Pancreas (tissue), 10 donors: ENCODE data around the gene CCDC88C. TPM values are rescaled to one million over a fixed set of nuclear protein-coding genes. Genes with fewer than 3 reads are reported as not detected.

Source experiments
- ATAC-seq, 4 donors: fragments of 200-7000 bp; cut with Tn5 transposase; one replicate each; pipeline versions ENCODE4 v1.8.0 to v1.9.1; 2020; ENCODE audit warnings: mild to moderate bottlenecking in 4 of 4, moderate library complexity in 4 of 4
- DNase-seq, 6 donors: peaks; one replicate each; pipeline ENCODE4 v3.0.0-alpha.2; 2020
- FAIRE-seq: peaks from 2 replicates; lab custom pipeline; 2012; peaks lifted over from hg19 to GRCh38; lab: Jason Lieb, UNC
- H3K27ac ChIP-seq, 4 donors: fragments of 200-600 bp; sonication (generic); 1 replicate in 3 of 4; 2 replicates in 1 of 4; pipeline versions ENCODE4 v1.5.0 to v1.8.0; 2020
- H3K27me3 ChIP-seq, 4 donors: fragments of 200-600 bp; one replicate each; pipeline ENCODE4 v1.8.0; 2021
- H3K36me3 ChIP-seq, 3 donors: fragments of 200-600 bp; sonication (generic) in 1 of 3; one replicate each; pipeline versions ENCODE4 v1.5.0 to v1.8.0; 2020 to 2021
- H3K4me1 ChIP-seq, 3 donors: fragments of 200-600 bp; one replicate each; pipeline ENCODE4 v1.8.0; 2021
- H3K4me3 ChIP-seq, 4 donors: fragments of 200-600 bp; sonication (generic) in 2 of 4; one replicate each; pipeline versions ENCODE4 v1.5.0 to v1.8.0; 2020 to 2021
- H3K9me3 ChIP-seq, 4 donors: fragments of 200-600 bp; one replicate each; pipeline ENCODE4 v1.8.0; 2021
- WGBS, 2 donors: extraction: QIAGEN DNeasy Blood & Tissue Kit; methylation state at CpG; one replicate each; pipeline ENCODE4 v1.1.7; 2013; 5-methylcytosine and 5-hydroxymethylcytosine counted together
- intact Hi-C, 3 donors: fragments of 100-400 bp; cut with DNase I; formaldehyde crosslinking; loops; one replicate each; pipeline versions ENCODE4 v1.11.1 to v1.14.2; 2022
- polyA plus RNA-seq, 2 donors: library from polyadenylated mRNA; stranded (reverse); fragments of 200-250 nt; gene quantifications; one replicate each; pipeline ENCODE4 v1.2.3, GENCODE V29; 2013
- total RNA-seq, 6 donors: library from RNA; stranded (reverse); fragmentation: NEBNext Ultra II Directional in 4 of 6; extraction: Animal tissue kit (Norgen Biotek cat#: 25700) in 4 of 6; gene quantifications; one replicate each; pipeline versions ENCODE4 v1.2.1 to v1.2.4, GENCODE V29; 2021 to 2023
- TF ChIP-seq, protein P1 (sequence below), 4 donors: fragments of 200-600 bp; sonication (generic) in 3 of 4; IDR thresholded peaks; one replicate each; pipeline versions ENCODE4 v1.5.0 to v1.8.0; 2021; ENCODE audit warnings: antibody characterized with exemption in 4 of 4
- donor health status: healthy with polysubstance abuse.
- donor health status: DM: no; HTN: no; CAD: no; lungs with moderate emphysema.
- donor health status: DM: no; HTN: no; CAD: no.
- donor health status: control.
- donor health status: control.
- donor health status: Bipolar disorder and iron deficiency.
- donor health status: DM: yes; HTN: yes; CAD: no.
- donor health status: DM: no; HTN: no; CAD: no.
- donor health status: DM: no; HTN: no; CAD: no.
- donor health status: DM: yes; HTN: yes; CAD: no.

Gene CCDC88C
- total and polyA plus RNA-seq, 8 donors: 10.3 to 20.2 (median 14.6) TPM

DNA sequence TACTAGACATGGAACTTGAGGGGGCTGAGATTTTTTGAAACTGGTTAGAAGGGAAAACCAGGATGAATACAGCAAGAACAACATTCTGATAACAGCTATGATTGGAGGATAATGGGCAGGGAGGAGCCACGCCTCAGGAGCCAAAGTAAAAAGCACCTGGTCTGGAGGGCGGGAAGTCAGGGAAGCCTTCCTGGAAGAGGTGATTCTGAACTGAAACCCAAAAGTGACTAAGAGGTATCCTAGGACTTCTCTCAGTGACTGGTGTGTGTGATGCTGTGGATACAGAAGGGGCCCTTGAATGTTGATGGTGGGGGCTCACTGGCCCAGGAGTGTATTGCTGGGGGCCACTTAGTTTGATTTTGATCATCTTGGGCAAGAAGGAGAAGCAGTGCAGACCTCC, 154.3 kb downstream of the CCDC88C start:
- 83 to 87% methylated on average over 2 of the region's 2 CpGs for WGBS, 2 donors
- TF ChIP-seq, protein P1, sequence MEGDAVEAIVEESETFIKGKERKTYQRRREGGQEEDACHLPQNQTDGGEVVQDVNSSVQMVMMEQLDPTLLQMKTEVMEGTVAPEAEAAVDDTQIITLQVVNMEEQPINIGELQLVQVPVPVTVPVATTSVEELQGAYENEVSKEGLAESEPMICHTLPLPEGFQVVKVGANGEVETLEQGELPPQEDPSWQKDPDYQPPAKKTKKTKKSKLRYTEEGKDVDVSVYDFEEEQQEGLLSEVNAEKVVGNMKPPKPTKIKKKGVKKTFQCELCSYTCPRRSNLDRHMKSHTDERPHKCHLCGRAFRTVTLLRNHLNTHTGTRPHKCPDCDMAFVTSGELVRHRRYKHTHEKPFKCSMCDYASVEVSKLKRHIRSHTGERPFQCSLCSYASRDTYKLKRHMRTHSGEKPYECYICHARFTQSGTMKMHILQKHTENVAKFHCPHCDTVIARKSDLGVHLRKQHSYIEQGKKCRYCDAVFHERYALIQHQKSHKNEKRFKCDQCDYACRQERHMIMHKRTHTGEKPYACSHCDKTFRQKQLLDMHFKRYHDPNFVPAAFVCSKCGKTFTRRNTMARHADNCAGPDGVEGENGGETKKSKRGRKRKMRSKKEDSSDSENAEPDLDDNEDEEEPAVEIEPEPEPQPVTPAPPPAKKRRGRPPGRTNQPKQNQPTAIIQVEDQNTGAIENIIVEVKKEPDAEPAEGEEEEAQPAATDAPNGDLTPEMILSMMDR (IDR thresholded peaks at IDR 0.05): no peak
- no peaks in the 10 kb centered on the region for H3K4me1 ChIP-seq
- H3K36me3 ChIP-seq: no peaks in the 10 kb centered on the region
- H3K9me3 ChIP-seq: no peaks in the 10 kb centered on the region
- DNase-seq (peak in 1 of 6 donors; percentile 4), FAIRE-seq (no peak), ATAC-seq (no peak)
- no peaks in the 10 kb centered on the region for H3K27me3 ChIP-seq
- no peak overlapping the region for H3K4me3 ChIP-seq
- intact Hi-C loops: no loop called here
- H3K27ac ChIP-seq: no peak overlapping the region

DNA sequence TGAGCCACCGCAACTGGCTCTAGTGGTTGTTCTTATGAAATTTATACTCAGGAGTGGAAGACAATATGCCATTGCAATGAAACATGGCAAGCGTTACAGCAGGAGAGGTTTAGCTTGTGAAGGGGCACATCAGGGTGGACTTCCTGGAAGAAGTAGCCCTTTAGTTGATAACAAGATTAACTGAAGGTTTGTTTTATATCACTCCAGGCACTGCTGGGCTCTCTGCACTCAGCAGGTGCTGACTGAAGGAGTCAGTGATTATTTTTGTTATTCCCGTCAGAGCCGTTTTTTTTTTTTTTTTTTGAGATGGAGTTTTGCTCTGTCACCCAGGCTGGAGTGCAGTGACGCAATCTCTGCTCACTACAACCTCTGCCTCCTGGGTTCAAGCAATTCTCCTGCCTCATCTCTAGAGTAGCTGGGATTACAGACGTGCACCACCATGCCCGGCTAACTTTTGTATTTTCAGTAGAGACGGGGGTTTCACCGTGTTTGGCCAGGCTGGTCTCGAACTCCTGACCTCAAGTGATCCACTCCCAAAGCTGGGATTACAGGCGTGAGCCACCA, 155.6 kb downstream of the CCDC88C start:
- 82 to 93% methylated on average over 11 of the region's 11 CpGs for WGBS, 2 donors
- no peak overlapping the region for H3K27ac ChIP-seq
- H3K36me3 ChIP-seq: no peaks in the 10 kb centered on the region
- peak in 1 of 6 donors; percentile 9 for DNase-seq
- no peak overlapping the region for H3K4me3 ChIP-seq
- intact Hi-C loops: no loop called here
- no peak for FAIRE-seq
- TF ChIP-seq, protein P1 (IDR thresholded peaks at IDR 0.05): no peak
- no peak for ATAC-seq
- no peaks in the 10 kb centered on the region for H3K9me3 ChIP-seq
- no peaks in the 10 kb centered on the region for H3K4me1 ChIP-seq
- H3K27me3 ChIP-seq: no peaks in the 10 kb centered on the region

DNA sequence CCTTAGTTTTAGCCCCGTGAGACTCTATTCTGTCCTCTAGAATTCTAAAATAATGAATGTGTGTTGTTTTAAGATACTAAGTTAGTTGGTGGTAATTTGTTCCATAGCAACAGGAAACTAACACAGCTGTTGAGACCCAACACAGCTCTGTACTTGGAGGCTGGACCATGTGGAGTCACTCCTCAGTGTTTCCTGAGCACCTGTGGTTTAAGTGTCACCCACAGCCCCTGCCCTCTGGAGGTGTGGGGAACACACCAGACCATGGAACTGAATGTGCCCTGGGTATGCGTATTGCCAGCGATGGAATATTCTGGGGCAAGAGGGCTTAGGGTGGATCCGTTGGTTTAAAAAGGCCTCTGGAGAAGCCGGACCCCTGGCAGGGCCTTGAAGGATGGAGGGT, 156.5 kb downstream of the CCDC88C start:
- Histone ChIP-seq H3K27me3 (no peaks in the 10 kb centered on the region), H3K36me3 (no peaks in the 10 kb centered on the region), H3K27ac (no peak overlapping the region), H3K4me3 (no peak overlapping the region), H3K4me1 (no peaks in the 10 kb centered on the region), H3K9me3 (no peaks in the 10 kb centered on the region)
- no peak for FAIRE-seq
- ATAC-seq: no peak
- intact Hi-C loops: no loop called here
- 95 to 96% methylated on average over 5 of the region's 5 CpGs for WGBS, 2 donors
- TF ChIP-seq, protein P1 (IDR thresholded peaks at IDR 0.05): no peak
- DNase-seq: peak in 1 of 6 donors; percentile 6

DNA sequence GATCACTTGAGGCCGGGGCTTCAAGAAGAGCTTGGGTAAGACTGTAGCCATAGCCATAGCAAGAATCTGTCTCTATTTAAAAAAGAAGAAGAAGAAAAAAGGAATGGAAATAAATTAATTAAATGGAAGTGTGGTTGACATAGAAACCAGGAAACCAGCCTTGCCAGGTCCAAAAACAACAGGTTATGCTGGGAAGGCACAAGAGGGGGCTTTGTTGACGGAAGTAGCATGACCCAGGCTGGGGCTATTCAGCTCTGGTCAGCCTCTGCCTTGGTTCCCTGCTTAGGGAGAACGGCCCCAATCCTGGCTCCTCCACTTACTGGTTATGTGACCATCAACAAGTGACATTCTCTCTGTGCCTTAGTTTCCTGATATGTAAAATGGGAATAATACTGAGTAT, 158.7 kb downstream of the CCDC88C start:
- H3K4me1 ChIP-seq: no peaks in the 10 kb centered on the region
- H3K9me3 ChIP-seq: no peaks in the 10 kb centered on the region
- intact Hi-C loops: no loop called here
- no peaks in the 10 kb centered on the region for H3K36me3 ChIP-seq
- TF ChIP-seq, protein P1 (IDR thresholded peaks at IDR 0.05): no peak
- ATAC-seq (no peak), DNase-seq (peak in 1 of 6 donors; percentile 5), FAIRE-seq (no peak)
- H3K4me3 ChIP-seq: no peak overlapping the region
- no peaks in the 10 kb centered on the region for H3K27me3 ChIP-seq
- WGBS, 2 donors: 85 to 91% methylated on average over 3 of the region's 3 CpGs
- no peak overlapping the region for H3K27ac ChIP-seq

DNA sequence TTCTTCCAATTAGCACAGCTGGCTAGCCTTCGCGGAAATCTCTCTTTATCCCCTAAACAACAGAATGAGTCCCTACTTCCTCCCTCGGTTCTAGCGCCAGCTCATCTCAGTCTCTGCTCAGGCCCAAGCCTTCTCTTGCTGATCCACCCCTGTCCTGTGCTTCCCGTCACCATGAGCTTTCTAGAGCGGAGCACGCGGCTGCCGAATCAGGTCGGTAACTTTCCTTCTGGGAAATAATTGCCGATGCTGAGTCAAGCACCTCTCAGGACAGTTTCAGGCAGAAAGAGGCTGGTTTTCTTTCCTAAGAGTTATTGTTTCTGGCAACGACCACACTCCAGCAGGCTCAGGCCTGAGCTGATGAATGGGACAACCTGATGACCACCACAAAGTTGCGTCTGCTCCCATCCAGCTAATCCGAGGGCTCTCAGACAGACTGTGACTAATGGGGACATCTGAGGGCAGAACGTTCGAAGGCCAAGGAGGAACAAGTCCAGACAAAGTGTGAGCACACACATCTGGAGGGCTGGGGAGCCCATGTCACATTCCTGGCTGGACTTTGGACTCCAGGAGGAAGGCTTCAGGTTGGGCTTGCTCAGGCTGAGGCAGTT, 159.5 kb downstream of the CCDC88C start:
- Histone ChIP-seq H3K36me3 (no peaks in the 10 kb centered on the region), H3K27me3 (no peaks in the 10 kb centered on the region), H3K4me3 (no peak overlapping the region), H3K27ac (no peak overlapping the region), H3K4me1 (no peaks in the 10 kb centered on the region), H3K9me3 (no peaks in the 10 kb centered on the region)
- FAIRE-seq (no peak), ATAC-seq (peak in 2 of 4 donors; percentile 13), DNase-seq (peak in 1 of 6 donors; percentile 9)
- WGBS, 2 donors: 69 to 74% methylated on average over 16 of the region's 16 CpGs
- intact Hi-C loops: no loop called here
- TF ChIP-seq, protein P1 (IDR thresholded peaks at IDR 0.05): no peak
